Testis (tissue), 3 donors: ENCODE measurements around the gene KCNQ1. TPM values are rescaled to one million over a fixed set of nuclear protein-coding genes. Genes with fewer than 3 reads are reported as not detected.

Experiments used
- DNase-seq: peaks from one replicate; pipeline ENCODE4 v3.0.0-alpha.2; 2019
- H3K27ac ChIP-seq, 2 donors: fragments of 200-600 bp; sonication (generic); one replicate each; pipeline ENCODE4 v1.5.1; 2019
- H3K27me3 ChIP-seq: fragments of 200-600 bp; sonication (generic); one replicate; pipeline ENCODE4 v1.5.1; 2019
- H3K36me3 ChIP-seq: fragments of 200-600 bp; sonication (generic); one replicate; pipeline ENCODE4 v1.5.1; 2017; ENCODE audit warnings: low read depth; ENCODE audit errors: missing control alignments
- H3K4me1 ChIP-seq: fragments of 200-600 bp; sonication (generic); one replicate; pipeline ENCODE4 v1.5.1; 2019
- H3K4me3 ChIP-seq, 2 donors: fragments of 200-600 bp; sonication (generic); one replicate each; pipeline ENCODE4 v1.5.1; 2017 to 2019
- H3K9me3 ChIP-seq: fragments of 200-600 bp; sonication (generic); one replicate; pipeline ENCODE4 v1.5.1; 2017
- CTCF ChIP-seq, 3 experiments: fragments of 450-650 bp in 2 of 3; fragments of 200-600 bp in 1 of 3; sonication (generic) in 1 of 3; IDR thresholded peaks; one replicate each; pipeline ENCODE4 v1.5.1; 2016 to 2019; ENCODE audit warnings: antibody characterized with exemption in 3 of 3, mild to moderate bottlenecking in 2 of 3, moderate library complexity in 1 of 3
- POLR2A ChIP-seq: fragments of 450-650 bp; IDR thresholded peaks from one replicate; pipeline ENCODE4 v1.6.1; 2017; ENCODE audit warnings: antibody characterized with exemption, mild to moderate bottlenecking, moderate library complexity
- WGBS, 2 donors: methylation state at CpG; one replicate each; pipeline ENCODE4 v1.1.5; 2018; 5-methylcytosine and 5-hydroxymethylcytosine counted together
- intact Hi-C: fragments of 100-400 bp; cut with DNase I; formaldehyde crosslinking; loops from one replicate; pipeline ENCODE4 v1.15.1; 2023; ENCODE audit warnings: low total_unique reads
- polyA plus RNA-seq: library from polyadenylated mRNA; stranded (reverse); fragments of 350-450 nt; fragmentation: Illumina TruSeq; extraction: RNeasy Lipid Tissue Mini Kit (QIAGEN cat#74804); gene quantifications from one replicate; pipeline ENCODE4 v1.2.3, GENCODE V29; 2014; ENCODE audit warnings: low read depth, low replicate concordance; ENCODE audit not compliant: insufficient read depth
- total RNA-seq, 2 donors: library from RNA; depleted of rRNA; stranded (reverse); fragments of >200 nt; gene quantifications; one replicate each; pipeline ENCODE4 v1.2.3, GENCODE V29; 2016

The KCNQ1 gene
- total and polyA plus RNA-seq, 3 donors from 2014 or later = 6.0 to 24.2 (median 12.8) TPM

- Histone ChIP-seq H3K27me3 (no peaks in the 10 kb centered on the region), H3K4me1 (no peaks in the 10 kb centered on the region), H3K27ac (no peak overlapping the region), H3K36me3 (no peaks in the 10 kb centered on the region), H3K9me3 (no peaks in the 10 kb centered on the region), H3K4me3 (no peak overlapping the region)
- 96 to 100% methylated on average over 4 to 6 of the region's 6 CpGs for WGBS, 2 donors
- TF ChIP-seq CTCF (IDR thresholded peaks at IDR 0.05) (no peak), POLR2A (no peak)
- intact Hi-C loops = no loop called here
- no peak for DNase-seq
Measured at GRCh38 chr11:2585566-2586086, 140.8 kb downstream of the KCNQ1 start.

GRCh38 chr11:2586087-2586792, 141.4 kb downstream of the KCNQ1 start:
- peak; percentile 9 for DNase-seq
- TF ChIP-seq CTCF (IDR thresholded peaks at IDR 0.05) (no peak), POLR2A (no peak)
- H3K27ac ChIP-seq = no peak overlapping the region
- no peaks in the 10 kb centered on the region for H3K9me3 ChIP-seq
- intact Hi-C loops = no loop called here
- WGBS, 2 donors = 86% methylated on average over 16 of the region's 18 CpGs; no CpG with 5 or more reads in 1 of the 2 donors
- H3K27me3 ChIP-seq = no peaks in the 10 kb centered on the region
- no peak overlapping the region for H3K4me3 ChIP-seq
- H3K36me3 ChIP-seq = no peaks in the 10 kb centered on the region
- no peaks in the 10 kb centered on the region for H3K4me1 ChIP-seq

- DNase-seq = no peak
- no peaks in the 10 kb centered on the region for H3K36me3 ChIP-seq
- H3K4me3 ChIP-seq = no peak overlapping the region
- WGBS, 2 donors = 77% methylated on average over 5 of the region's 5 CpGs; no CpG with 5 or more reads in 1 of the 2 donors
- intact Hi-C loops = no loop called here
- no peaks in the 10 kb centered on the region for H3K9me3 ChIP-seq
- TF ChIP-seq POLR2A = no peak
- no peak for TF ChIP-seq CTCF (IDR thresholded peaks at IDR 0.05)
- no peaks in the 10 kb centered on the region for H3K27me3 ChIP-seq
- H3K27ac ChIP-seq = no peak overlapping the region
- H3K4me1 ChIP-seq = no peaks in the 10 kb centered on the region
Measured at GRCh38 chr11:2586793-2587131, 142.0 kb downstream of the KCNQ1 start.

- H3K4me3 ChIP-seq = no peak overlapping the region
- no peaks in the 10 kb centered on the region for H3K4me1 ChIP-seq
- WGBS, 2 donors = 92 to 100% methylated on average over 7 to 20 of the region's 20 CpGs
- peak; percentile 9 for DNase-seq
- H3K9me3 ChIP-seq = no peaks in the 10 kb centered on the region
- no peaks in the 10 kb centered on the region for H3K27me3 ChIP-seq
- TF ChIP-seq CTCF (IDR thresholded peaks at IDR 0.05) (no peak), POLR2A (no peak)
- H3K27ac ChIP-seq = no peak overlapping the region
- H3K36me3 ChIP-seq = no peaks in the 10 kb centered on the region
- intact Hi-C loops = no loop called here
Measured at GRCh38 chr11:2587132-2587930, 142.5 kb downstream of the KCNQ1 start.
